ENCODE data around the gene USP22.

Gene USP22

DNA sequence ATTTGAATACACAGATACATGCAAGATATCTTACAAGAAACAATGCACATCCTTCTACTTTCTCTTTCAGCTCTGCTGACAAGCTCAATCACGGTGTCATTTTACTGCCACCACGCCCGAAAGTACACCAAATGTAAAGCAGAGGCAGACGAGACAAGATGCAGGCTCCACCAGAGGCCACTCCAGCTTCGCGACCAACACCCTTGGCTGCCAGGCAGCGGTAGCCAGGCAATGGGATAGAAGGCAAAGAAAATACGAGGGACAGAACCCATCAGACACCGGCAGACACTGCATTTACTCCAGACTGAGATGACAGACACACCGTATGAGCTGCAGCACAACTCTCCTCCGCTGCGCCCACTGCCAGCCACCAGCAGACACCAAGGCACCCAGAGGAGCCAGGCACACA is 41.0 kb downstream of the USP22 start:
- TF ChIP-seq, protein P1, sequence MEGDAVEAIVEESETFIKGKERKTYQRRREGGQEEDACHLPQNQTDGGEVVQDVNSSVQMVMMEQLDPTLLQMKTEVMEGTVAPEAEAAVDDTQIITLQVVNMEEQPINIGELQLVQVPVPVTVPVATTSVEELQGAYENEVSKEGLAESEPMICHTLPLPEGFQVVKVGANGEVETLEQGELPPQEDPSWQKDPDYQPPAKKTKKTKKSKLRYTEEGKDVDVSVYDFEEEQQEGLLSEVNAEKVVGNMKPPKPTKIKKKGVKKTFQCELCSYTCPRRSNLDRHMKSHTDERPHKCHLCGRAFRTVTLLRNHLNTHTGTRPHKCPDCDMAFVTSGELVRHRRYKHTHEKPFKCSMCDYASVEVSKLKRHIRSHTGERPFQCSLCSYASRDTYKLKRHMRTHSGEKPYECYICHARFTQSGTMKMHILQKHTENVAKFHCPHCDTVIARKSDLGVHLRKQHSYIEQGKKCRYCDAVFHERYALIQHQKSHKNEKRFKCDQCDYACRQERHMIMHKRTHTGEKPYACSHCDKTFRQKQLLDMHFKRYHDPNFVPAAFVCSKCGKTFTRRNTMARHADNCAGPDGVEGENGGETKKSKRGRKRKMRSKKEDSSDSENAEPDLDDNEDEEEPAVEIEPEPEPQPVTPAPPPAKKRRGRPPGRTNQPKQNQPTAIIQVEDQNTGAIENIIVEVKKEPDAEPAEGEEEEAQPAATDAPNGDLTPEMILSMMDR (IDR thresholded peaks at IDR 0.05; ENCODE audit: insufficient read depth, low read depth, low read length, missing control alignments) = no peak
- DNase-seq (ENCODE audit: low read depth) = no peak
- H3K4me3 ChIP-seq (ENCODE audit: low read length) = no peak overlapping the region

DNA sequence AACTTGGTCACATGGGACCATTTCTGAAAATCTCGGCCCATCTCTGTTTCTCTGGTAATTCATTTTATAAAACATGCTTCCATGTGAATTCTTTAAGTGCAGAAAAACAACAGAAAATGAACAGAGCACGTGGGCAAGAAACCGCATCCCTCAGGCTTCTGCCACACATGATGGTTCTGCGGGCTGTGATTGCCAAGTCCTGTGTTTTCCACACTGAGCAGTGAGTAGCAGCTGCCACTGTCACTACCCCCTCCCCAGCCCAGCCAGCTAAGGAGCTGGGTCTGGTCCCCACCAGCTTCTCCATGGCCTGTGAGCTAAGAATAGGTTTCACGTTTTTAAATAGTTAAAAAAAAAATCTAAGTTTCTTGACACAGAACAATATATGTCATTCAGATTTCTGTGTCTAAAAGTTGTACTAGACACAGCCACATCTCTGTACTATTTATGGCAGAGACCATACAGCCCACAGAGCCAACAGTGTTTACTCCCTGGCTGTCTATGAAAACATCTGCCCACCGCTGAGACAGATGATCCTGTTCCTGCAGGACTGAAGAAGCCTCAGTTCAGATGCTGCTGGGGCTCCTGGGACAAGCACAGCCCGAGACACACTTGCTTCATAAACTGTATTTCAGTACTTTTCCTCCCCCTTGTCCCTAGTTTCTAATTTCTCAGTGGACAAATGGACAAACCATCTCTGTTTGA is 41.5 kb downstream of the USP22 start:
- H3K4me3 ChIP-seq (ENCODE audit: low read length) = no peak overlapping the region
- TF ChIP-seq, protein P1 (IDR thresholded peaks at IDR 0.05; ENCODE audit: insufficient read depth, low read depth, low read length, missing control alignments) = no peak
- DNase-seq (ENCODE audit: low read depth) = no peak

DNA sequence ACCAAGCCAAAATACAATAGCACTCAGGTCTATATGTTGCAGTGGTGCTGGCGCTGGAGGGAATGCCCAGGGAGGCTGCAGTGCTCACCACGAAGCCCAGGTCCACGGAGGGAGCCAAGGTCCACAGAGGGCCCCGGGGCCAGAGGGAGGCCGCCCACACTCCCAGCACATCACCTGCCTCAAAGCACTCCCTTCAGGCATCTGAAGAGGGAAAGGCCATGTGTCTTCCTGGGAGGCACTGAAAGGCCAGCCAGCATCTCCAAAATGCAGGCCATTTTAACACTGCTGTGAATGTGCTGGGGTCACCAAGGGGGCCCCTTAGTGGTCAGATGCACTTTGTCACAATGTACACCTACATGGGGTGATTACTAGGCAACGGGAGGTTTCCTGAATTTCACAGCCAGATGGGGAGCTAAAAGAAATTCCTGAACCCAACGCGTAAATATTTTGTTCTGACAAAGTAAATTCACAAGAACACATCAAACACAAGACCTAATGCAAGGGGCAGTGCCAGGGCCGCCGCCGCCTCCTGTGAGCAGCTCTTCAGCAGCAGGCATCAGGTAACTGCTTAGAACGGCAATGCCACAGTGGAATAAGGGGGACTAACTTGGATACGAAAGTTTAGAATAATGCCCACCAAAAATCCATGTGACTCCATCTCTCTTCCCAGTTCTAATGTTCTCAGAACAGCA is 42.8 kb downstream of the USP22 start:
- TF ChIP-seq, protein P1 (IDR thresholded peaks at IDR 0.05; ENCODE audit: insufficient read depth, low read depth, low read length, missing control alignments) = no peak
- no peak overlapping the region for H3K4me3 ChIP-seq (ENCODE audit: low read length)
- no peak for DNase-seq (ENCODE audit: low read depth)

DNA sequence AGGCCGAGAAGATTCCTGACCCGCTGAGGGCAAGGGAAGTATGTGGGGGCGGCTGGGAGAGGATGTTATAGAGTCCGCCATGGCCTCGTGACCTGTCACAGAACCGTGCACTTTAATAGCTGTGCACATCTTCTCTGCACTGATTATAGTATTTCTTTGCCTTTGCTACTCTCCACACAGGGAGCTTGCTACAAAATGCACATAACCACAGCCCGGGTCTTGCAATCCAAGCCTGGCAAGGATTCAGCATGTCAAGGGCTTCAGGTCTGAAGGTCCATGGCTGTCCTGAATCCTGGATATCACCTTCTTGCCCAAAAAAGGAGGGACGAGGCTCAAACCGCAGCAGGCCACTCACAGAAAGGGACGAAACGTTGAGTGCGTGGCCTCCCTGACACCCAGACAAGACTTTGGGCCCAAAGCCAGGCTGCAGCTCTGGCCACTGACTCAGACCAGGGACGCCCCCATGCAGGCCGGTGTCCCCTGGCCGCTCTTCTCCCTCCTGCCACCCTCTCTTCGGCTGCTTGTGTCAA is 43.7 kb downstream of the USP22 start:
- H3K4me3 ChIP-seq (ENCODE audit: low read length) = no peak overlapping the region
- DNase-seq (ENCODE audit: low read depth) = no peak
- TF ChIP-seq, protein P1 (IDR thresholded peaks at IDR 0.05; ENCODE audit: insufficient read depth, low read depth, low read length, missing control alignments) = no peak

- TF ChIP-seq, protein P1 (IDR thresholded peaks at IDR 0.05; ENCODE audit: insufficient read depth, low read depth, low read length, missing control alignments) = no peak
- DNase-seq (ENCODE audit: low read depth) = no peak
- no peak overlapping the region for H3K4me3 ChIP-seq (ENCODE audit: low read length)
These were observed 44.2 kb downstream of the USP22 start for GRCh38 chr17:20998571-20999043.

- TF ChIP-seq, protein P1 (IDR thresholded peaks at IDR 0.05; ENCODE audit: insufficient read depth, low read depth, low read length, missing control alignments) = no peak
- no peak for DNase-seq (ENCODE audit: low read depth)
- H3K4me3 ChIP-seq (ENCODE audit: low read length) = no peak overlapping the region
These were observed 44.9 kb downstream of the USP22 start for GRCh38 chr17:20997711-20998570.
